Liver (tissue), 3 donors: ENCODE results near the gene ZDHHC14.

Experiments used
- EGR1 ChIP-seq, 2 donors: IDR thresholded peaks; 2 replicates each; pipeline ENCODE4 v1.6.1; 2016 to 2018; ENCODE audit warnings: antibody characterized with exemption in 2 of 2, low read depth in 2 of 2
- FOXA1 ChIP-seq: IDR thresholded peaks from 2 replicates; pipeline ENCODE4 v1.6.1; 2016; ENCODE audit warnings: antibody characterized with exemption
- GABPA ChIP-seq, 2 donors: IDR thresholded peaks in 1 of 2; conservative IDR thresholded peaks in 1 of 2; 2 replicates each; pipeline ENCODE4 v1.6.1; 2016; ENCODE audit warnings: antibody characterized with exemption in 2 of 2, mild to moderate bottlenecking in 1 of 2, moderate library complexity in 1 of 2
- RXRA ChIP-seq, 2 donors: IDR thresholded peaks; 2 replicates each; pipeline ENCODE4 v1.6.1; 2017 to 2018; ENCODE audit warnings: antibody characterized with exemption in 2 of 2, mild to moderate bottlenecking in 1 of 2
- TAF1 ChIP-seq: conservative IDR thresholded peaks from 2 replicates; pipeline ENCODE4 v1.6.1; 2016; ENCODE audit warnings: antibody characterized with exemption, mild to moderate bottlenecking
- YY1 ChIP-seq: IDR thresholded peaks from 2 replicates; pipeline ENCODE4 v1.6.1; 2016; ENCODE audit warnings: antibody characterized with exemption, mild to moderate bottlenecking
- TF ChIP-seq, protein P1 (sequence below): fragments of 150-350 bp; IDR thresholded peaks from 2 replicates; pipeline ENCODE4 v1.5.1; 2017; ENCODE audit warnings: improper control_type of control experiment, low read depth, low read length; ENCODE audit not compliant: missing input control
- TF ChIP-seq, protein P2 (sequence below): IDR thresholded peaks from 2 replicates; pipeline ENCODE4 v1.6.1; 2016; ENCODE audit warnings: antibody characterized with exemption, mild to moderate bottlenecking
- TF ChIP-seq, protein P3 (sequence below): IDR thresholded peaks from 2 replicates; pipeline ENCODE4 v1.6.1; 2016; ENCODE audit warnings: antibody characterized with exemption
- donor health status: healthy.
- donor health status: healthy.

DNA sequence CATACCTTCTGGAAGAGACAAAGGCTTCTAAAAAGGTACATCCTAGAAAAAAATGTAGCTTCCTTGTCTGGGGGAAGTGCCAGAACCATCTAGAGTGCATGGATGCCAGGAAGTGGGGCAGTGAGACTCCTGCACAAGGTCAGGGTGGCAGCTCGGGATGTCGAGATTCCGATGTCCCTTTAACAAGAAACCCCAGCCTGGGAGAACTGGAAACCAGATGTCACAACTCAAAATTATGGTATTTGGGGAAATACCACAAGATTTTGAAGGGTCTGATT, 168.4 kb downstream of the ZDHHC14 start:
- TF ChIP-seq, protein P1, sequence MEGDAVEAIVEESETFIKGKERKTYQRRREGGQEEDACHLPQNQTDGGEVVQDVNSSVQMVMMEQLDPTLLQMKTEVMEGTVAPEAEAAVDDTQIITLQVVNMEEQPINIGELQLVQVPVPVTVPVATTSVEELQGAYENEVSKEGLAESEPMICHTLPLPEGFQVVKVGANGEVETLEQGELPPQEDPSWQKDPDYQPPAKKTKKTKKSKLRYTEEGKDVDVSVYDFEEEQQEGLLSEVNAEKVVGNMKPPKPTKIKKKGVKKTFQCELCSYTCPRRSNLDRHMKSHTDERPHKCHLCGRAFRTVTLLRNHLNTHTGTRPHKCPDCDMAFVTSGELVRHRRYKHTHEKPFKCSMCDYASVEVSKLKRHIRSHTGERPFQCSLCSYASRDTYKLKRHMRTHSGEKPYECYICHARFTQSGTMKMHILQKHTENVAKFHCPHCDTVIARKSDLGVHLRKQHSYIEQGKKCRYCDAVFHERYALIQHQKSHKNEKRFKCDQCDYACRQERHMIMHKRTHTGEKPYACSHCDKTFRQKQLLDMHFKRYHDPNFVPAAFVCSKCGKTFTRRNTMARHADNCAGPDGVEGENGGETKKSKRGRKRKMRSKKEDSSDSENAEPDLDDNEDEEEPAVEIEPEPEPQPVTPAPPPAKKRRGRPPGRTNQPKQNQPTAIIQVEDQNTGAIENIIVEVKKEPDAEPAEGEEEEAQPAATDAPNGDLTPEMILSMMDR: no peak
- TF ChIP-seq TAF1: no peak
- TF ChIP-seq, protein P2, sequence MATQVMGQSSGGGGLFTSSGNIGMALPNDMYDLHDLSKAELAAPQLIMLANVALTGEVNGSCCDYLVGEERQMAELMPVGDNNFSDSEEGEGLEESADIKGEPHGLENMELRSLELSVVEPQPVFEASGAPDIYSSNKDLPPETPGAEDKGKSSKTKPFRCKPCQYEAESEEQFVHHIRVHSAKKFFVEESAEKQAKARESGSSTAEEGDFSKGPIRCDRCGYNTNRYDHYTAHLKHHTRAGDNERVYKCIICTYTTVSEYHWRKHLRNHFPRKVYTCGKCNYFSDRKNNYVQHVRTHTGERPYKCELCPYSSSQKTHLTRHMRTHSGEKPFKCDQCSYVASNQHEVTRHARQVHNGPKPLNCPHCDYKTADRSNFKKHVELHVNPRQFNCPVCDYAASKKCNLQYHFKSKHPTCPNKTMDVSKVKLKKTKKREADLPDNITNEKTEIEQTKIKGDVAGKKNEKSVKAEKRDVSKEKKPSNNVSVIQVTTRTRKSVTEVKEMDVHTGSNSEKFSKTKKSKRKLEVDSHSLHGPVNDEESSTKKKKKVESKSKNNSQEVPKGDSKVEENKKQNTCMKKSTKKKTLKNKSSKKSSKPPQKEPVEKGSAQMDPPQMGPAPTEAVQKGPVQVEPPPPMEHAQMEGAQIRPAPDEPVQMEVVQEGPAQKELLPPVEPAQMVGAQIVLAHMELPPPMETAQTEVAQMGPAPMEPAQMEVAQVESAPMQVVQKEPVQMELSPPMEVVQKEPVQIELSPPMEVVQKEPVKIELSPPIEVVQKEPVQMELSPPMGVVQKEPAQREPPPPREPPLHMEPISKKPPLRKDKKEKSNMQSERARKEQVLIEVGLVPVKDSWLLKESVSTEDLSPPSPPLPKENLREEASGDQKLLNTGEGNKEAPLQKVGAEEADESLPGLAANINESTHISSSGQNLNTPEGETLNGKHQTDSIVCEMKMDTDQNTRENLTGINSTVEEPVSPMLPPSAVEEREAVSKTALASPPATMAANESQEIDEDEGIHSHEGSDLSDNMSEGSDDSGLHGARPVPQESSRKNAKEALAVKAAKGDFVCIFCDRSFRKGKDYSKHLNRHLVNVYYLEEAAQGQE: no peak
- TF ChIP-seq, protein P3, sequence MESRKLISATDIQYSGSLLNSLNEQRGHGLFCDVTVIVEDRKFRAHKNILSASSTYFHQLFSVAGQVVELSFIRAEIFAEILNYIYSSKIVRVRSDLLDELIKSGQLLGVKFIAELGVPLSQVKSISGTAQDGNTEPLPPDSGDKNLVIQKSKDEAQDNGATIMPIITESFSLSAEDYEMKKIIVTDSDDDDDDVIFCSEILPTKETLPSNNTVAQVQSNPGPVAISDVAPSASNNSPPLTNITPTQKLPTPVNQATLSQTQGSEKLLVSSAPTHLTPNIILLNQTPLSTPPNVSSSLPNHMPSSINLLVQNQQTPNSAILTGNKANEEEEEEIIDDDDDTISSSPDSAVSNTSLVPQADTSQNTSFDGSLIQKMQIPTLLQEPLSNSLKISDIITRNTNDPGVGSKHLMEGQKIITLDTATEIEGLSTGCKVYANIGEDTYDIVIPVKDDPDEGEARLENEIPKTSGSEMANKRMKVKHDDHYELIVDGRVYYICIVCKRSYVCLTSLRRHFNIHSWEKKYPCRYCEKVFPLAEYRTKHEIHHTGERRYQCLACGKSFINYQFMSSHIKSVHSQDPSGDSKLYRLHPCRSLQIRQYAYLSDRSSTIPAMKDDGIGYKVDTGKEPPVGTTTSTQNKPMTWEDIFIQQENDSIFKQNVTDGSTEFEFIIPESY: no peak
- no peak for TF ChIP-seq FOXA1
- TF ChIP-seq RXRA (IDR thresholded peaks at IDR 0.05): no peak
- no peak for TF ChIP-seq YY1
- TF ChIP-seq EGR1 (IDR thresholded peaks at IDR 0.05; ENCODE audit: low read depth in 2 of 2): no peak
- TF ChIP-seq GABPA (IDR thresholded peaks at IDR 0.05 in 1 of 2, conservative IDR thresholded peaks at IDR 0.05 in 1 of 2): no peak
